IPS DF 4.7 (cell line): ENCODE results near the gene BTNL9.
"Not testable (repeated sequence)": the region's sequence is repeated elsewhere in the genome, so short reads cannot be mapped to it uniquely, and the experiment has no call there.

Experiments used
- DNase-seq: peaks from one replicate; pipeline ENCODE4 v3.0.0-alpha.2; 2013; ENCODE audit warnings: low spot score; ENCODE audit errors: extremely low read depth

BTNL9 gene

GRCh38 chr5:181098762-181099601 lies 58.9 kb downstream of the BTNL9 start:
- no peak for DNase-seq

DNA sequence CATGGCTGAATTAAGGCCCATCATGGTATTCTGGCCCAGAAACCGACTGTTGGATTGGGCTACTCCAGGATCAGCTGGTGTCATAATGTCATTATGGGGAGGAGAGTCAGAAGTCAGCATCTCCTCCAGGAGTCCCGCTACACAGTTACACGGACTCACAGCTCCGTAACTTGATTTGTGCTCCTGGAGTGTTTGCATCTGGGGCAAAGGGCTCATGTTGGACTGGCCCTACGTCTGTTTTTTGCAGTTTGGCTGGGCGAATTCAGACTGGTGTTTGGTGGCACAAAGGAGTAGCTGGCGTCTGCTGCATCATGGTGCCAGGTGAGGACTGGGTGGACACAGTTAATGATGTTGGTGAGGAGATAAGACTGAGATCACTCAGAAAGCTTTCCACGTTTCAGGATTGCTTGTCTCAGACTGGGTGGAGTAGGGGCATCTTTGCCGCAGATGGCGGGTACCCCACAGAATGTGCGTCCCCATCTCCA lies 59.6 kb downstream of the BTNL9 start:
- no peak for DNase-seq

DNA sequence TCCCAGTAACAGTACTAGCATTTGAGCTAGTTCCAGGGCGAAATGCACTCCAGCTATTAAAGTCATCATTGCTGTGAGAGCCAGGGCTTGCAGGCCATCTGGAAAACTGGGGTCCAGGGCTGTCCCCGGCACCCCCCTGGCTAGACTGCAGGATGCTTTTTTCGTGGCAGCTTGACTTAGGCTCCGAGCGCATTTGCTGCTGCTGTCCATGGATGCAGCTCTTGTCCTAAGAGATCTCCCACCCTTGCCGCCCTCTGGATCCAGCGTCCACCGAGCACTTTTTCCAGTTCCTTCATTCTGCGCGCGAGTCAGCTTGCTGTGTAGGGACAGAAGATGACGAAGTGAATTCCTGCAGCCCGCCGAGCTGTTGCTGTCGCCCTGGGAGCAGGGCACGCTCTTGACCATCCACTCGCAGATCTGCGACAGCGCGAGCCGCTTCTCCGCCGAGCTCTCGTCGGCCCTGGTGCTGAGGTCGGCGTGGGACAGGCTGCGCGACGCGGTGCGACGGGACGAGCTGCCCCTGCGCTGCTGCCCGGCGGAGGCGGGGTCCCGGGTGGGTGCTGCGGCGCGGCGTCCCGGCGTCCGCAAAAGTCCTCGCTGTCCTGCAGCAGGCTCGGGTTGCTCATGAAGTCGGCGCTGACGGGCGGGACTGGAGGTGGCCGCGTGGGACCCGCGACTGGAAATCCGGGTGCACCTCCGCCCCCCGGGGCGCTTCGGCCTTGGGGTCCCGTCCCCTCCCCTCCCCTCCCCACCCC lies 60.2 kb downstream of the BTNL9 start:
- no peak for DNase-seq

GRCh38 chr5:181101030-181101641 lies 61.1 kb downstream of the BTNL9 start:
- DNase-seq: not testable (repeated sequence)

DNA sequence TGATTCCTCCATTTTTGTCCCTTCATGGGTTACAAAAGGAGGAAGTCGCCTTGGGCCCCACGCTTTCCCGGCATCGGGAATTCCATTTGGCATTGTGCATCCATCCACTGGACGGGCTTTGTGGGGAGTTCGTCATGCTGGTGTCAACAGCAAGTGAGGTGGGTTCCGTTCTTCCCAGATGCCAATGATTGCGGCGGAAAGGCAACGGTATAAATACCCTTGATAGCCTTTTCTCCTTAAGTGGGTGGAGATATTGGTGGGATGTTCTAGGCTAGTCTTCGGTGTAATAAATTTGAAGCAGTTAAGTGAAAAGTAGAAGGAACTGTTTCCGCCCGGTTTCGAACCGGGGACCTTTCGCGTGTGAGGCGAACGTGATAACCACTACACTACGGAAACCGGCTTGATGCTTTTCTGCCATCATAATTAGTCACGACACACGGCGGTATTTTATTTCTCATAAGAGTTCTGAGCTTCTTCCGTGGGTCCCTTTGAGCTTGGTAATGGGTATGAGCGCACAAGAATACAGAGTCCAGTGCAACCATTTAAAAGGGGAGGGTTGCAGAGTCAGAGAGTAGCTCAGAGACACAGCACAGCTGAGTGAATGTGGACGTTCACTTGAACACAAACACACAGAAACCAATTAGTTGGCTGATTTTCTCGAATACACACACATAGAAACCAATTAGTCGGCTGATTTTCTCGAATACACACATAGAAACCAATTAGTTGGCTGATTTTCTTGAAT lies 62.0 kb downstream of the BTNL9 start:
- DNase-seq: not testable (repeated sequence)

DNA sequence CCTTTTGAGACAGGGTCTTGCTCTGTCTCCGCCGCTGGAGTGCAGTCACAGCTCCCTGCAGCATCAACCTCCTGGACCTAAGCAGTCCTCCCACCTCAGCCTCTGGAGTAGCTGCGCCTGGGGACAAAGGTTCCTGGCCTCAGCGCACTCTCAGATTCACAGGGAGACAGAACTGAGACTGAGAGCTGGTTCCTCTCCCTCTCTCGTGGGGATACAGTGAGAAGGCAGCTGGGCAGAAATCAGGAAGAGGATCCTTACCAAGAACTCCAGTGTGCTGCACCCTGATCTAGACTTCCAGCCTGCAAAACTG lies 64.1 kb downstream of the BTNL9 start:
- DNase-seq: not testable (repeated sequence)

DNA sequence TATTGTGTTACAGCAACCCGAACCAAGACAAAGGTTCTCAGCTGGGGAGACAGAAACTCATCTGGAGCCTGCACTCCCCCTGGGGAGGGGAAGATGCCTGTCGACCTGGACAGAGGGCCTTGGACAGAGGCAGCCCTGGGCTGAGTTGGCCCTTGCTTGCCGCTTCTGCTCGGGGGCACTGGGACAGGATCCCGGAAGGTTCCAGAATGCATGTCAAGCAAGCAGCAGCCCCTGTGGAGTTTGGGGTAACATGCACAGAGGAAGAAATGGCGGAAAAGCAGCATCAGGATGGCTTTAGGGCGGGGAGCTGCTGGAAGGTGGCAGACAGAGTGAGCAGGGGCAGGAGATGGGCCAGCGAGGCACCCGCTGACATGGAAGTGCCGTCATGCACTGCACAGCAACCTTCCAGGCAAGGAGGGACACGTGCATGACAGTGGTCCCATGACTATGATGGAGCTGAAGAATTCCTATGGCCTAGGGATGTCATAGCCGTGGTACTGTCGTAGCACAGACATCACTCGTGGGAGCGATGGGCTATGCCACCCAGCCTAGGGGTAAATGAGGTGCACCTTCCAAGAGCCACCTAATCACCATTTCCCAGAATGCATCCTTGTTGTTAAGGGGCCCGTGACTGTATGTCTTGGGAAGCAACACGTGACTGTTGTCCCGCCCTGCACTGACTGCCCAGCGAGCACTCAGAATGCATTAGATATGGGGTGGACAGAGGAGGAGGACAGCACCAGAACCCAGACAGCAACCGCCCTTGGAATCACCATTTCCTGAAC lies 64.7 kb downstream of the BTNL9 start:
- not testable (repeated sequence) for DNase-seq

DNA sequence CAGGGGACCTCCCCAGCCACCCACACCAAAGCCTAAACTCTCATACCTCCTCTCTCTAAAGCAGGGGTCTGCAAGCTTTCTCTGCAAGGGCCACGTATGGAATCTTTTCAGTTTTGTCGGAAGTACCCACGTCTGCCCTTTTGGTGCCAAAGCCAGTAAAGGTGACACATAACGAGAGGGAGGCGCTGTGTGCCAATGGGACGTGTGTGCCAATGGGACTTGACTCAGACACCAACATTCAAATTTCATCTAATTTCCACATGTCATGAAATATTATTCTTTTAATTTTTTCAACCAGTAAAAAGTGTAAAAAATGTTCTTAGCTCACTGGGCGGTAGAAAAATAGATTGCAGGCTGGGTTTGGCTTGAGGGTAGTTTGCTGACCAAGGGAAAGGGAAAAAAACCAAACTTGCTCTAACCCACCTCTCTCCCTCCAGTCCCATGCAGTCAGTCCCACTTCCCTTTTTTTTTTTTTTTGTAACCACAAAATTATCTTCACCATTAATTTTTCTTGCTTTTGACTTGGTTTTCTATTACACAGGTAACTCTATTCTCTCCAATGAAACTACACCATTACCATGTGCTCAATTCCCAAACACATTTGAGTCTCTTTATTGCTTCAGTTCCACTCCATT lies 65.4 kb downstream of the BTNL9 start:
- DNase-seq: no peak

DNA sequence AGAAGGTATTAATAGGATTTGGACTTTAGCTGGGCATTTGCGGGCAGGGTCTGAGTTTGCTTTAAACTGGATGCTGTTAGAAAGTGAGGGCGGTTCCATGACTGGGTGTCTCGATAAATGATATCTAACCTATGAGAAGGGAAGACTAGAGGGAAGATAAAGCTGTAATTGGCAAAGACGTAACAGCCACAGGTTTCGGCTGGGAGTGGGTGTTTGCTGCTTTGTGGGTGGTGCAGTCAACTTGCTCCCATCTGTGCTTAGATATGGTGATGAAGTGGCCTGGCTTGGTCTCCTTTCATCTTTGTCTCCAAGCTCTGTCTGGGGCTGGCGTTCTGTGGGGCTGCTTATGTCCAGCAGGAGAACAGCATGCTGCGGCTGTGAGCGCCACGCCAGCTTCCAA lies 67.6 kb downstream of the BTNL9 start:
- no peak for DNase-seq

GRCh38 chr5:181108578-181109165 lies 68.6 kb downstream of the BTNL9 start:
- DNase-seq: no peak

GRCh38 chr5:181109489-181110013 lies 69.5 kb downstream of the BTNL9 start:
- no peak for DNase-seq

- DNase-seq: no peak
Measured at GRCh38 chr5:181111010-181111409, 70.9 kb downstream of the BTNL9 start.
